ENCODE measurements around the gene ABCA4.

ABCA4 gene

GRCh38 chr1:94121411-94121821 lies 468 bp upstream of the ABCA4 start:
- Histone ChIP-seq H3K36me3 (ENCODE audit: control insufficient read depth in 1 of 2, insufficient read depth in 2 of 2, low read length in 2 of 2) (no peaks in the 10 kb centered on the region), H3K9me3 (ENCODE audit: control insufficient read depth in 1 of 2, low read length in 2 of 2) (no peaks in the 10 kb centered on the region), H3K27me3 (ENCODE audit: low read depth, low read length) (no peaks in the 10 kb centered on the region), H3K4me3 (ENCODE audit: low read depth in 1 of 2, low read length in 2 of 2) (no peak overlapping the region), H3K4me1 (ENCODE audit: control insufficient read depth in 1 of 2, insufficient read depth in 2 of 2, low read length in 2 of 2) (no peaks in the 10 kb centered on the region), H3K27ac (ENCODE audit: low read length) (no peak overlapping the region)

GRCh38 chr1:94120570-94120901 lies 412 bp downstream of the ABCA4 start:
- Histone ChIP-seq H3K36me3 (ENCODE audit: control insufficient read depth in 1 of 2, insufficient read depth in 2 of 2, low read length in 2 of 2) (no peaks in the 10 kb centered on the region), H3K27ac (ENCODE audit: low read length) (no peak overlapping the region), H3K9me3 (ENCODE audit: control insufficient read depth in 1 of 2, low read length in 2 of 2) (no peaks in the 10 kb centered on the region), H3K4me1 (ENCODE audit: control insufficient read depth in 1 of 2, insufficient read depth in 2 of 2, low read length in 2 of 2) (no peaks in the 10 kb centered on the region), H3K27me3 (ENCODE audit: low read depth, low read length) (no peaks in the 10 kb centered on the region), H3K4me3 (ENCODE audit: low read depth in 1 of 2, low read length in 2 of 2) (no peak overlapping the region)

- no peak overlapping the region for H3K4me3 ChIP-seq (ENCODE audit: low read depth in 1 of 2, low read length in 2 of 2)
Observed at GRCh38 chr1:94119796-94120569, 965 bp downstream of the ABCA4 start.

GRCh38 chr1:94119306-94119705 lies 1.6 kb downstream of the ABCA4 start:
- Histone ChIP-seq H3K4me1 (ENCODE audit: control insufficient read depth in 1 of 2, insufficient read depth in 2 of 2, low read length in 2 of 2) (no peaks in the 10 kb centered on the region), H3K9me3 (ENCODE audit: control insufficient read depth in 1 of 2, low read length in 2 of 2) (no peaks in the 10 kb centered on the region), H3K4me3 (ENCODE audit: low read depth in 1 of 2, low read length in 2 of 2) (no peak overlapping the region), H3K27me3 (ENCODE audit: low read depth, low read length) (no peaks in the 10 kb centered on the region), H3K36me3 (ENCODE audit: control insufficient read depth in 1 of 2, insufficient read depth in 2 of 2, low read length in 2 of 2) (no peaks in the 10 kb centered on the region), H3K27ac (ENCODE audit: low read length) (no peak overlapping the region)

More at GRCh38 chr1:94119796-94120569, 965 bp downstream of the ABCA4 start:
- Histone ChIP-seq H3K36me3 (ENCODE audit: control insufficient read depth in 1 of 2, insufficient read depth in 2 of 2, low read length in 2 of 2) (no peaks in the 10 kb centered on the region), H3K9me3 (ENCODE audit: control insufficient read depth in 1 of 2, low read length in 2 of 2) (no peaks in the 10 kb centered on the region), H3K27me3 (ENCODE audit: low read depth, low read length) (no peaks in the 10 kb centered on the region), H3K4me1 (ENCODE audit: control insufficient read depth in 1 of 2, insufficient read depth in 2 of 2, low read length in 2 of 2) (no peaks in the 10 kb centered on the region), H3K27ac (ENCODE audit: low read length) (no peak overlapping the region)

GRCh38 chr1:94118471-94118870 lies 2.5 kb downstream of the ABCA4 start:
- H3K9me3 ChIP-seq (ENCODE audit: control insufficient read depth in 1 of 2, low read length in 2 of 2): no peaks in the 10 kb centered on the region
- H3K4me3 ChIP-seq (ENCODE audit: low read depth in 1 of 2, low read length in 2 of 2): no peak overlapping the region
- no peaks in the 10 kb centered on the region for H3K36me3 ChIP-seq (ENCODE audit: control insufficient read depth in 1 of 2, insufficient read depth in 2 of 2, low read length in 2 of 2)
- no peaks in the 10 kb centered on the region for H3K27me3 ChIP-seq (ENCODE audit: low read depth, low read length)
- no peaks in the 10 kb centered on the region for H3K4me1 ChIP-seq (ENCODE audit: control insufficient read depth in 1 of 2, insufficient read depth in 2 of 2, low read length in 2 of 2)
- no peak overlapping the region for H3K27ac ChIP-seq (ENCODE audit: low read length)

GRCh38 chr1:94118013-94118412 lies 2.9 kb downstream of the ABCA4 start:
- Histone ChIP-seq H3K9me3 (ENCODE audit: control insufficient read depth in 1 of 2, low read length in 2 of 2) (no peaks in the 10 kb centered on the region), H3K4me1 (ENCODE audit: control insufficient read depth in 1 of 2, insufficient read depth in 2 of 2, low read length in 2 of 2) (no peaks in the 10 kb centered on the region), H3K4me3 (ENCODE audit: low read depth in 1 of 2, low read length in 2 of 2) (no peak overlapping the region), H3K27me3 (ENCODE audit: low read depth, low read length) (no peaks in the 10 kb centered on the region), H3K27ac (ENCODE audit: low read length) (no peak overlapping the region), H3K36me3 (ENCODE audit: control insufficient read depth in 1 of 2, insufficient read depth in 2 of 2, low read length in 2 of 2) (no peaks in the 10 kb centered on the region)

GRCh38 chr1:94117259-94117851 lies 3.6 kb downstream of the ABCA4 start:
- Histone ChIP-seq H3K27ac (ENCODE audit: low read length) (no peak overlapping the region), H3K36me3 (ENCODE audit: control insufficient read depth in 1 of 2, insufficient read depth in 2 of 2, low read length in 2 of 2) (no peaks in the 10 kb centered on the region), H3K4me3 (ENCODE audit: low read depth in 1 of 2, low read length in 2 of 2) (no peak overlapping the region), H3K27me3 (ENCODE audit: low read depth, low read length) (no peaks in the 10 kb centered on the region), H3K9me3 (ENCODE audit: control insufficient read depth in 1 of 2, low read length in 2 of 2) (no peaks in the 10 kb centered on the region), H3K4me1 (ENCODE audit: control insufficient read depth in 1 of 2, insufficient read depth in 2 of 2, low read length in 2 of 2) (no peaks in the 10 kb centered on the region)

GRCh38 chr1:94115900-94116436 lies 5.0 kb downstream of the ABCA4 start:
- Histone ChIP-seq H3K27me3 (ENCODE audit: low read depth, low read length) (no peaks in the 10 kb centered on the region), H3K36me3 (ENCODE audit: control insufficient read depth in 1 of 2, insufficient read depth in 2 of 2, low read length in 2 of 2) (no peaks in the 10 kb centered on the region), H3K27ac (ENCODE audit: low read length) (no peak overlapping the region), H3K4me3 (ENCODE audit: low read depth in 1 of 2, low read length in 2 of 2) (no peak overlapping the region), H3K4me1 (ENCODE audit: control insufficient read depth in 1 of 2, insufficient read depth in 2 of 2, low read length in 2 of 2) (no peaks in the 10 kb centered on the region), H3K9me3 (ENCODE audit: control insufficient read depth in 1 of 2, low read length in 2 of 2) (no peaks in the 10 kb centered on the region)

- H3K4me3 ChIP-seq (ENCODE audit: low read depth in 1 of 2, low read length in 2 of 2): no peak overlapping the region
- no peak overlapping the region for H3K27ac ChIP-seq (ENCODE audit: low read length)
- H3K4me1 ChIP-seq (ENCODE audit: control insufficient read depth in 1 of 2, insufficient read depth in 2 of 2, low read length in 2 of 2): no peaks in the 10 kb centered on the region
- H3K36me3 ChIP-seq (ENCODE audit: control insufficient read depth in 1 of 2, insufficient read depth in 2 of 2, low read length in 2 of 2): no peaks in the 10 kb centered on the region
- H3K9me3 ChIP-seq (ENCODE audit: control insufficient read depth in 1 of 2, low read length in 2 of 2): no peaks in the 10 kb centered on the region
- no peaks in the 10 kb centered on the region for H3K27me3 ChIP-seq (ENCODE audit: low read depth, low read length)
Observed at GRCh38 chr1:94115254-94115899, 5.6 kb downstream of the ABCA4 start.

- Histone ChIP-seq H3K4me1 (ENCODE audit: control insufficient read depth in 1 of 2, insufficient read depth in 2 of 2, low read length in 2 of 2) (no peaks in the 10 kb centered on the region), H3K36me3 (ENCODE audit: control insufficient read depth in 1 of 2, insufficient read depth in 2 of 2, low read length in 2 of 2) (no peaks in the 10 kb centered on the region), H3K27ac (ENCODE audit: low read length) (no peak overlapping the region), H3K27me3 (ENCODE audit: low read depth, low read length) (no peaks in the 10 kb centered on the region), H3K9me3 (ENCODE audit: control insufficient read depth in 1 of 2, low read length in 2 of 2) (no peaks in the 10 kb centered on the region), H3K4me3 (ENCODE audit: low read depth in 1 of 2, low read length in 2 of 2) (no peak overlapping the region)
Observed at GRCh38 chr1:94113589-94114226, 7.2 kb downstream of the ABCA4 start.

GRCh38 chr1:94111879-94112278 lies 9.1 kb downstream of the ABCA4 start:
- Histone ChIP-seq H3K36me3 (ENCODE audit: control insufficient read depth in 1 of 2, insufficient read depth in 2 of 2, low read length in 2 of 2) (no peaks in the 10 kb centered on the region), H3K27me3 (ENCODE audit: low read depth, low read length) (no peaks in the 10 kb centered on the region), H3K4me3 (ENCODE audit: low read depth in 1 of 2, low read length in 2 of 2) (no peak overlapping the region), H3K27ac (ENCODE audit: low read length) (no peak overlapping the region), H3K4me1 (ENCODE audit: control insufficient read depth in 1 of 2, insufficient read depth in 2 of 2, low read length in 2 of 2) (no peaks in the 10 kb centered on the region), H3K9me3 (ENCODE audit: control insufficient read depth in 1 of 2, low read length in 2 of 2) (no peaks in the 10 kb centered on the region)
